ELF-1 (cell line): ENCODE data around the gene WRAP73.

Experiments
- DNase-seq: peaks from one replicate; pipeline ENCODE4 v3.0.0-alpha.2; 2016; ENCODE audit warnings: low read depth, low spot score

The WRAP73 gene

DNA sequence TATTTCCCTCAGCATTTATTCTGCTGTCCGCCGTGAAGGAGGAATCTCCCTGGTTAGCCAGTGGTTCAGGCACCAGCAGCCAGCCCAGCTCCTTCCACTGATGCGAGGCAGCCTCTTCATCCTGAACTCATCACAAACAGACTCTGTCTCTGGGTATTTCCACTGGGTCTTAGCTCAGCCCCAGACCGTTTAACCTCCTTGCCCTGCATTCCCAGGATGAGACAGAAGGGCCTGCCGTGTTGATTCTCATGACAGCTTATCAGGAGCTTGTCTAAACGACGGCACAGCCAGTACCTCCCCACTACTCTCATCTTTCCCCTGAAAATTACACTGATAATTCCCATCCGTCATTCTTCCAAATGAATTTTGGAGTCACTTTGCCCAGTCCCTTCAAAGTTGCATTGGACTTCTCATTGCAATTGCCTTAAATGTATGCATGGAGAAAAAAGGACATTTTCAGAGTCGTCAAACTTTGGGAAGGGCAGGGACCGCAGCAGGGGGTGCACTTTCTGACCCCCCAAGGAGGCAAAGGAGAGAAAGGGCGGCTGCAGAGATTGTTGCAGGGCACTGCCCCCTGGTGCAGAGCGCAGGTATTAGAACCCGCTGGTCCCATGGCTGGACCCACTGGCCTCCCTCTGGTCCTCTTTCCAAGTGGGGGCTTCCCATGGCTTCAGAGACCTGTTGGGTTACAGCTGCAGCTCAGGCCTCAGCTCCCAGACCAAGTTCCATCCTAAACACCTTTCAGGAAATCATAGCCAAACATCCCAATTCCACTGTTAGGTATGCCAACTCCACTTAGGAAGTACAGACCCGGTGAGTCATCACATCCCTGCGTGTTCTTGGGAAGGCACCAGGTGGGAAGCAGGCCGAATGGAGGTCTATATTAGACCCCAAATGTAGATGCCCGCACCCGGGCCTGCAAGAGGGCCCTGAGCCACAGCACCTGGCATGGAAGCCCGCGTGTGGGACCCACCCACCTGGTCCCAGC lies 34.9 kb downstream of the WRAP73 start:
- peak; percentile 59 for DNase-seq

DNA sequence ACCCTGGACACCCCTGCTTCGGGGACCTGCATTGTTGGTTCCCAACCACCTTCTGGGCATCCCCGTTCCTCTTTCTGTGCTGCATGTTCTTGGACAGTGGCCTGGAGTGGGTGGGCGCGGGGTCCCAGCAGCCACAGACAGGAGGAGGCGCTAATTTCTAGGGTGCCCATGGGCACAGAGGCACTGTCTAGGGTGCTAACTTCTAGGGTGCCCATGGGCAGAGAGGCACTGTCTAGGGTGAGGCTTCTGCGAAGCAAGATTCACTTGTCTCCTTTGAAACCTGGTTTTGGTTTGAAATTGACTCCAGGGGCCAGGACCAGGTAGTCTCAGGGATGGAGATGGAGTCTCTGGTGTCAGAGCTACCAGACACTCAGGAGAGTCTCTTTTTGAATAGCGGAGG lies 37.8 kb downstream of the WRAP73 start:
- no peak for DNase-seq

DNA sequence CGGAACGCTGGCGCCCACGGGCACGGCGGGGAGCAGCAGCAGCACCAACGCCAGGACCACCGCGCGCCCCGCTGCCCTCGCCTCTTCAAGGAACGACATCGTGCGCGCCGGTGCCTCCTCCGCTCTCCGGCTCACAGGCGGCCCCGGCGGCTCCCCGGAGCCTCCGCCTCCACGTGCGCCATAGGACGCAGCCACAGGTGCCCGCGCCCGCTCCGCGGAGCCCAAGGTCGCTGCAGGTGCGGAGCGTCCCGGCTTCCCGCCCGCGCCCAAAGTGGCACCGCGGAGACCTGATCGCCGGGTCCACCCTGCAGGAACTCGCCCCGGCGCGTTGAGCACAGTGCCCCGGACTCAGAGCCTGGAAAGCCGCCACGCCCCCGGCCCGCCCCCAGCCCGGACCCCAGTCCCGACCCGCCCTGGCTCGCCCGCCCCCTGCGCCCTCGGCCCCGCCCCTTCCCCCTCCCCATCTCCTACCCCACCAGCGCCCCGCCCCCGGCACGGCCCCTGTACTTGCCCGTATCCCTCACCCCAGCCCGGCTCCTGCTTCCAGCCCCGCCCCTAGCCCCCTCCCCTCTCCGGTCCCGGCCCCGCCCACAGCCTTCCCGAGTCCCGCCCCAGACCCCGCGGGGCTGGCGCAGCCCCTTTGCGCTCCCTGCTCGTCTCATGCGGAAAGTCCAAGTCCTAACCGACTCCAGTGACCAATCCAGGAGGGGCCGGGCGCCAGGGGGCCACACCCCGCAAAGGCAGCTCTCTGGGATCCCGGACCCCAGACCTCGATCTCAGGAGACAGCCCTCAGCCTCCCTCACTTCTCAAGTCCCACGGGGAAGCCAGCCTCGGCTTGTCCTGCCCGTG lies 38.5 kb downstream of the WRAP73 start, which contains the start of gene MEGF6:
Gene MEGF6, minus strand, starts transcription at position 339 of the 850 bp plus-strand sequence. Its CDS starts 240 bp downstream, at position 99.
- peak; percentile 72 for DNase-seq

DNA sequence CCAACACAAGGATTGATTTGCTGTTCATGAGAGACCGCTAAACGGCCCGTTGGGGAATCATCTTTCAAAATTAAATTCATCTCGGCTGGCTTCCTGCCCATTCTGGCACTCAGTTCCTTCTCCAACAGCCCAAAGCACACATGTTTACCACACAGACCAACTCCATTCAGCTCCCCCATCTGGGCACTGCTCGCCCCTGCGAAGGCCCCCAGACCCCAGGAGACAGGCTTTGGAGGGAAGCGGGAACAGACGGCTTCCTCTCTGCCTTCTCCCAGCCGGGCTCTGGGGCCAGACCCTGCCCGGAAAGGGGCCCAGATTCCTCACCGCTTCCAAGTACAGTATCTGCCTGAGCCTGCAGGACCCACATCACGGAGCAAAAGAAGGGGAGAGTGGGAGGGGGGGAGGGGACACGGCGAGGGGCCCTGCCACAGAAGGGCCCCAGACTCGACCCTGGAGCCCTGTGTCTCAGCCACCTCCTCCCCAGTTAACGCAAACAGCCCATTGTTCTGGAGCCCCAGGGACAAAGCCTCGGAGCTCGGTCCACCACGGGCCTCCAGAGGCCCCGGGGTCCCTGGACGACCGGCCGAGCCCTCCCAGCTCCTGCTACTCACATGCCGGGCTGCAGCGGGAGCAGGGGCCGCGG lies 39.3 kb downstream of the WRAP73 start:
- no peak for DNase-seq

DNA sequence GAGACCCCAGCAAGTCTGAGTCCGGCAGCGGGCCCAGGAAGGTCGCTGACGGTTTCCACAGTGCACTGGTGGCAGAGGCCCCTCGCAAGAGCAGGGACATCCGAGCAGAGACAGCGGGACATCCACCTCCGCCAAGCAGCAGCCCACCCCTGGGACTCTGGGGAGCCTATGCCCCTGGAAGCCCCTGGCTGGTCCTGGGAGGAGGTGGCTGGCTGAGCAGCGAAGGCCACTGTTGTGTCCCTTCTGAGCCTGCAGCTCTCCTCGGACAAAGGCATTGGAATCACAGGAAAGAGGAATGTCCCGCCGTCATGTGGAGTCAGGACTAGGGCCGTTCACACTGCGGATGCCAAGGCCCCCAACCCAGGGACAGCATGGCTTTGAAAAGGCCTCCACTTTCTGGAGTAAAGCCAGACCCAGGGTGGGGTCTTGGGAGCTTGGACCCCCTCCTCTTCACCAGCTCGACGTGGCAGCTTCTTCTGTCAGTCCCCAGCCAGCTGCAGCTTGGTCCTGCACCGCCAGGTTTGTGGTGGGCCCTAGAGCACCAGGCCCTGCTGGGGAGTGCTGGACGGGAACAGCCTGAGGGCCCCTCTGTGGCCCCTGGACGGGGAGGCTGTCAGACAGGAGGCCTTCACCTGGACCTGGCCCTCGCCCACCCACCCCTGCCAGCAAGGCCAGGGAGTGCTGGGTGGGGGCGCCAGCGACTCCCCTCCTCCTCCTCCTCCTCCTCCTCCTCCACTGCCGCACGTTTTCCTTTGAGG lies 40.0 kb downstream of the WRAP73 start:
- no peak for DNase-seq

DNA sequence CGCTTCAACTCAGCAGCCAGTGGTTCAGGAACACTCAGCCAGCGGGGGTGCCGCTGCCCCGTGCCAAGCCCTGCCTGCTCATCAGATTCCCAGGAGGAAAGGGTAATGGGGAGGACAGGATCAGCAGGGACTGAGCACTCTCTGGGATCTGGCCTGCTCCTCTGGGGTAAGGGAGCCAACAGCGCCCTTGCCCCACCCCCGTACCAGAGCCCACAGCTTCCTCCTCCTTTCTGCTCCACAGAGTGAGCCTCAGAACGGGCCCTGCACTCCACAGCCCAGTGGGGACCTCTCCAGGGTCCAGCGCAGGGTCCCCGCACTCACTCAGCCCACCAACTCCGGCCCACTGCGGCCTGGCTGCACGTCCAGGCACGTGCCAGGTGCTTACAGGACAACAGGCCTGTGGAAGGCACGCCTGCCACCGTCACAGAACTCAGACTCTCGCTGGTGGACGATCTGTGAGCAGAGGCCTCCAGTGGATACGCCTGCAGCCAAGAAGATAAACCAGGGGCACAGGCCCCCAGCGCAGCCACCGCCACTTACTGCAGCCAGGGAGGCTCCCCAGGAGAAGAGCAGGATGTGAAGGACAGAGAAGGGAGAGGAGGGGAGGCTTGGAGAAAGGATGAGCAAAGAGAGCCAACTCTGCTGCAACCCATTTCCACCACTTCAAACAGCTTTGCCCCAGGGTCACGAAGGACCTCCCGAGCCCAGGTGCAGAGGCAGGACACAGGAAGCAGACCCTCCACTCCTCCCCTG lies 40.7 kb downstream of the WRAP73 start:
- no peak for DNase-seq

DNA sequence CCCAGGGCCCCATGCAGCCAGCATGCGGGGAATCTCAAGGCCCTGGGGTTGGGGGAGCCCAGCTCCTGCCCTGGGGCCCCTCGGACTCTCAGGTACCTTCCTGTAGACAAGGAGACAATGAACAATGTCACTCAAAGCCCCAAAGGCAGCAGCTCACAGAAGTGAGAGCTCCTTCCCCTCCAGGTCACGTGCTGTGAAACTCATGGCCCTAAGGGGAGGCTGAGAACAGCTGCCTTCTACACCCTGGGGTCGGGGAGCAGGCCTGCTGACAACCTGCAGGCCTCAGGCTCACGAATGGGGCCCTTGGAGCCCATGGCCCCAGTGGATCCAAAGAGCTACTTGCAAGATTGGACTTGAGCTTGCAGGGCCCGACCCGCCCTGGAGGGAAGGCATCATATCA lies 41.7 kb downstream of the WRAP73 start:
- no peak for DNase-seq

DNA sequence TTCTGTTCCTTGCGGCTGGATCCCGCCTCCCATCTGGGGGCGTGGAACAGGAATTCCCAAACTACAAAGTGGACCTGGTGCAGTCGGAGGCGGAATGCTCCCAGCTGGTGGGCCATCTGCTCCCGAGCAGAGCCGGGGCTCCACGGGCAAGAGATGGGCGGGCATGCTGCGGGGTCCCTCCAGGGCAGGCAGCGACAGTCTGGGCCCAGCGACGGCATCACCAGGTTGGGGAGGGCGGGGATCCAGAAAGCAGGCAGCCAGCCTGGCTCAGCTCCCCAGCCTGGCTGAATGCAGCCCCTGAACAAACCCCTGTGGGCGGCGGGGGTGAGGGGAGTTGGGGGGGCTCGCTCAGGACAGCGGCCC lies 42.2 kb downstream of the WRAP73 start:
- DNase-seq, result peak; percentile 54

DNA sequence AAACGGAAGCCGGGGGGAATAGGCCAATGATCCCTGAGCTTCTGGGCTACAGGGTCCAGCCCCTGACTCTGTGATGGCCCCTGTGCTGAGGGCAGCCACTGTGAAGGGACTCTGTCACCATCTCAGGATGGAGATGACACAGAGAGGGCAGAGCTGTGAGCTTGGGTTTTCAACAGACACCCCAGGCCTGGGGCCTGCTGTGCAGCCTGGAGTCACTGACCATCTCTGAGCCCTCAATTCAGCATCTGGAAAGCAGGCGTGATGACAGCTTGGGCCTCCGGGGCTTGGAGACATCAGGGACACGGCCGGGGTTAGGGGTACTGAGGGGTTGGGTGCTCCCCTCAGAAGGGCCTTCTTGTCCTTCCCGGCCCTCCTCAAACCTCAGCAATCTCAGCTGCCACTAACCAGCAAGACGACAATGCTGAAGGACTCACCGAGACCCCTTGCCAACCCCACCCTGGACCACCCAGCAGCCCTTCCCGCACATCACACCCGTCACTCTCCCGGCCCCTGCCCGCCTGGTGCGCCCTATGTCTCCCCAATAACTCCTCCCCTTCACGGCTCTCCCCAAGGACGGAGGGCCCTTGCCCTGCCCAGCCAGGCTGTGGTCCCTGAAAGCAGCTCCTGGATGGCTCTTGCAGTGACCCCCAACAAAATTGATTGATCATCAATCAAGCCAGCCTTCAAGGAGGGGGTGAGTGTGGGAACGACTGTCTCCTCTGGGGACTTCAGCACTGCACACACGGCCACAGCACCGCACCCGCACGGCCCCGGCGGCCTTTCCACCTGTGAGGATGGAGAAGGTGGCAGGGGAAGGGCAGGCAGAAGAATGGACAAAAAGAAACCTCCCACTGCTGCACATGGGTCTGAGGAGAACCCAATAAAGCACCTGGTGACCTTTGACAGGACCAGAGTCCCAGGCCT lies 42.9 kb downstream of the WRAP73 start:
- DNase-seq, result no peak

DNA sequence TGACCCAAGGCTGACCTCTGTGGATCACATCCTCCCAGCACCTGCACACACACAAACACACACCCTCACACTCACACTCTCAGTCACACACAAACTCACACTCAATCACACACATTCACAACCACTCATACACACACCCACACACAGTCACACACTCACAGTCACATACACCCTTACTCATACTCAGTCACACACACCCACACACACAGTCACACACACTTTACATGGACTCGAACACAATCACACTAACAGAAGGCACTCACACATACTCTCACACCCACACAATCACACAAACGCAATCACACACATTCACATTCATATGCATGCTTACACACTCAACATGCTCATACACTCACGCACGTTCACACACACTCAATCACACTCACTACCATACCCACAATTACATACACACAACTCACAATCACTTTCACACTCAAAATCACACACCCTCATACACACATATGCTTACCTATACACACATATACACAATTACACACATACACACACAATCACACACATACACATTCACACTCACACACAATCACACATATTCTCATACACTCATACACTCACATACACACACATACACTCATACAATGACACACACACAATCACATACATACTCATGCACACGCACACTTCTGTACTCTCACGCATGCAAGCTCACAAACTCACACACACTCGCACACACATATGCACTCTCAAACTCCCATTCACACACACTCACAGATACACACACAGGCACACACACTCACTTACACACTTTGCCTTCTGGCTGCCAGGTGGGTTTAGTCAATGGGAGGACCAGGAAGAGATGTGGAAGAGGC lies 44.7 kb downstream of the WRAP73 start:
- DNase-seq, result no peak

DNA sequence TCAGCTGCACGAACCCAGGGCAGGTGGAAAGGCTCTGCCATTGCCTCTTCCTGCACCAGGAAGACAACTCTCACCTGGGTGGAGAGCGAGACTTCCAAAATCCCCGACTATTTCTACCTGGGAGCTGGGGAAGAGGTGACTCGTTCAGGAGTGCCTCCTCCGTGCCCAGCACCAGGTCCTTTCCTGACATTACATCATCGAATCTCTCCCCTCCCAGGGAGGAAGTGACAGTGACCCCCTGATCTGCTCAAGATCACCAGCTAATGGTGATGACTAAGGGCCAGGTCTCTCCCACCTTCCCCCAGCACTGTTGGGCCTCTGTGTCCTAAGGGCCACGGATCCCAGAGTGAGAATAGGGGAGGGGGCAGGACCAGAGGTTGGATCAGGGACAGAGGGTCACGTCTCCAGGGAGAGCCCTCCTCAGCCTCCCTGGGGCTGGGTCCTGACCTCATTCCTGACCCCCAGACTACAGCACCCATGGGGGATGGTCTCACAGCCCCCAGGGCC lies 45.4 kb downstream of the WRAP73 start:
- DNase-seq, result no peak

DNA sequence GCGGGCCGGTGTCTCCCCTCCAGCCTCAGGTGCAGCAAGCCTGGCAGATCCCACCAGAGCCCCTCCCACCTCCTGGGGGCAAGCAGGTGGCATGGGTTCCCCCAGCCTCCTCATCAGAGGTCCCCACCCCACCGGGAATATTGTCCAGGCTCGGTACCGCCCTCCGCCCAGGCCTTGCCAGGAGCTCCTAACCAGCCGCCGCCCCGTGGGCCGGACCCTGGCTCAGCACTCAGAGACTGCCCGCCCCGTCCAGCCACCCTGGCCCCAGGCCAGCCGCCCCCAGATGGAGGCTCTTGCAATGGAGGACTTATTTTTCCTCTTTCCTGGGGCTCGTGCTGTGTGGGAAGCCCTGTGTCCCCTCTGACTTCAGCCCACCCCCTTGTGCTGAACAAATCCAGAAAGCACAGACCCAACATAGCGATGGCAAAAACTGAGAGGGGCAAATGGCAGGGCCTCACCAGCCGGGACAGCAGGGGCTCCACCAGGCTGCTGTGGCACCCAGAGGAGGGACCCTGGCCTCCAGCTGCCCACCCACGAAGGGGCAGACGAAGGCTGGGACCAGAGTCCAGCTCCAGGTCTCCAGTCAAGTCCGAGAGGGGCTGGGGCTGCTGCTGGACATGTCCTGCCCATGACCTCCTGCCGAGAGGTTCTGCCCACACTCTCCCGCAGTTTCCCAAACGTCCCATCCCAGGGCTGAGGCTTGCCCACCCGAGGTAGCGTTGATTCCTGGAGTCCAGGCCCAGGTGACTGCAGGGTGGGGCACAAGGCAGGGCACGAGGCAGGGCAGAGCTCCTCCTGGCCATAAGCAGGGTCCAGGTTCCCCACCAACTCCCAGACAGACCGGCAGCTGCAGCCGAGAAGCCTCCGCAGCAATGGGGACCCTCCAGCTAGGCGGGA lies 46.1 kb downstream of the WRAP73 start:
- no peak for DNase-seq

DNA sequence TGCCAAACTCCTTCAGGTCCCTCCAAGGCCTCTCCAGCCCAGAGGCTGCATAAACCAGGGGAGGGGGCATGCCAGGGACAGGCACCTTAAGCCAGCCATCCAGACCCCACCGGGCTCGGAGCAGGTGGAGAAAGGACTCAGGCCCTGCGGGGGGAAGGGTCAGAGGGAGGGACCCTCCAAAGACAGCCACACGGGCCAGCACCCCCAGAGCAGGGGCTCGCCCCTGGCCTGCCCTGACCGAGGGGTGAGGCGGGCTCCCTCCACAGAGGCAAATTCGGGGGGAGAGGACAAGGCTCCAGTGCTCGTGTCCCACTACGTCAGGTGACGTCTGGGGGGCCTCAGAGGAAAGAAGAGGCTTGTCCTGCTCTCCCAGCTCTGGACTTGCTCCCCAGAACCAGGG lies 46.7 kb downstream of the WRAP73 start:
- no peak for DNase-seq

DNA sequence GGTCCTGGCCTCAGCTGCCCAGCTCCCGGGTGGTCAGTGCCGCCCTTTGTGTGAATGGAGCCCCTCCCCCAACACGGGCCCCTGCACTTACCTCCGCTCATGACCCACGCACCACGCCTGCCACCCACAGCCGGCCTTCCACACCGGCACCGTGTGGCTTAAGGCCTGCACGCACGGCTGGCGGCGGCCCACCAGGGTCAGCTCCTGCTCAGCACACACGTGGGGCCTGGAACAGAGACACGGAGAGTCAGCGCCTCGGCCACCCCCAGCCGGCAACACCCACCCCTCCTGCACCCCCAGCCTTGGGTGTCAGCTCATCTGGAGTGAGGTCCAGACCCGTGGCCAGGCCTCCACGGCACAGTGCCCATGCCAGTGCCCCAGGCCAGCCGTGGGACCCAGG lies 47.5 kb downstream of the WRAP73 start:
- DNase-seq, result no peak

DNA sequence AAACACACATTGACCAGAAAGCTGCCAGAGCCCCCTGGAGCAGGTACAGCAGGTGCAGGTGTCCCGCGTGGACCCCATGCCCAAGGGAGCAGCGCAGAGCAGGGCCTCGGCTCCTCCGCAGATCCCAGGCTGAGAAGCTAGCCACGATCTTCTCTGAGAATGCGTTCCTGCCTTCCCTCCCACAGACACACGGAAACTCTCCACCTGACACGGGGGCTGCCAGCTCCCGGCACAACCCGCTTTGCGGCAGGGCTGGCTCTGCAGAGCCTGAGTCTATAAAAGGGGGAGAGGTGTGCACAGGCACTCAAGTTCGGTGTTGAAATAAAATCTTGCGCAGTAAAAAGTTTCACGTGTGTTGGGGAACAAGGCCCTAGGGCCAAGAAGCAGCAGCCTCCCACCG lies 48.2 kb downstream of the WRAP73 start:
- no peak for DNase-seq

DNA sequence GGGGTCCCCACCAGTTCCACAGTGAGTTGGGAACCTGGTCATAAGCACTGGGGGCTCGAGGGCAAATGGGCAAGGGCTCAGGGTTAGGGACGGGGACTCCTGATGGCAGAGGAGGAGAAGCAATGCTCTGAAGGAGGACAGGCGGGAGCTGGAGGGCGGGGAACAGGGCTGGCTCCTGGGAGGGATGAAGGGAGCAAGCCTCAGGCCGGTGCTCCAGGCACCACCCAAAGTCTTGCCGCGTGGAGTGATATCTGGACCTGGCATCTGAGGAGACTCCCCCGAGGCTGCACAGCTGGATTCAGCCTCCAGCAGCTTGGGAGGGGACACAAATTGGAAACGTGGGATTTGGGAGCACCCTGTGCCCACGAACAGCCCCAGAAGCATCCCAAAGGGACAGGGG lies 49.5 kb downstream of the WRAP73 start:
- DNase-seq, result no peak

DNA sequence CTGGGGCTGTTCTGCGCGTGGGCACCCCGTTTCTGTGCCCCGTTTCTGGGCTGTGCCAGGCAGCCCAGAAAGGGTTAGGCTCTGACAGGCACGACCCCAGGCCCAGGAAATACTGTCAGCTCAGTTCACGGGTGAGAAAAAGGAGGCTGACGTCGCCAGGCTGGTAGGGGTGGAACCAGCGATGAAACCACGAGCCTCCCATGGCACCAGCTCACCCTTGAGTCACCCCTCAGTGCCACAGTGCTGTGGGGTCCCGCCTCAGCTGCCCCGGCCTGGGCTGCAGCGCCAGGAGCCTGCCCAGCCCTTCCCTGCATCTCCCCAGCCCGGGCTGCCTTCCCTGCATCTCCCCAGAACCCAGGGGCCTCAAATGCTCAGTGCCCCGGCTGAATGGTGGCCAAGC lies 50.1 kb downstream of the WRAP73 start:
- no peak for DNase-seq
